Measurements from ENCODE around the gene GLS.

GRCh38 chr2:191003405-191004309, 123.0 kb downstream of the GLS start:
- TF ChIP-seq POLR2A (IDR thresholded peaks at IDR 0.05; ENCODE audit: low read depth, low read length) (peak; percentile 65), TAF1 (IDR thresholded peaks at IDR 0.05; ENCODE audit: borderline replicate concordance, low read depth, low read length) (no peak), POLR2AphosphoS5 (IDR thresholded peaks at IDR 0.05; ENCODE audit: low read depth, low read length) (peak; percentile 76; the same call in 1 of the 2 replicates)
